Astrocyte of the spinal cord (primary cell): ENCODE results near the gene TEKT5.
"Not testable (repeated sequence)": the region's sequence is repeated elsewhere in the genome, so short reads cannot be mapped to it uniquely, and the experiment has no call there.

Experiments
- DNase-seq: peaks from one replicate; pipeline ENCODE4 v3.0.0; 2011; ENCODE audit warnings: low read depth, low spot score
- H3K4me3 ChIP-seq: 2 replicates; pipeline ENCODE4 v1.5.1; 2011; ENCODE audit warnings: low read depth, mild to moderate bottlenecking, low read length, moderate library complexity
- CTCF ChIP-seq: IDR thresholded peaks from 2 replicates; pipeline ENCODE4 v1.5.1; 2012; ENCODE audit warnings: low read depth, mild to moderate bottlenecking, low read length, inconsistent platforms
- in situ Hi-C: cut with HindIII; loops from 2 replicates; pipeline ENCODE4 v1.10.0; 2017; ENCODE audit warnings: low sequenced_read_pairs

TEKT5 gene

GRCh38 chr16:10629592-10629963 lies 65.2 kb downstream of the TEKT5 start:
- H3K4me3 ChIP-seq, result no peak overlapping the region
- no peak for DNase-seq
- in situ Hi-C loops, result no loop called here
- no peak for TF ChIP-seq CTCF

GRCh38 chr16:10625595-10626357 lies 69.0 kb downstream of the TEKT5 start:
- in situ Hi-C loops, result no loop called here
- H3K4me3 ChIP-seq, result no peak overlapping the region
- no peak for TF ChIP-seq CTCF
- no peak for DNase-seq

DNA sequence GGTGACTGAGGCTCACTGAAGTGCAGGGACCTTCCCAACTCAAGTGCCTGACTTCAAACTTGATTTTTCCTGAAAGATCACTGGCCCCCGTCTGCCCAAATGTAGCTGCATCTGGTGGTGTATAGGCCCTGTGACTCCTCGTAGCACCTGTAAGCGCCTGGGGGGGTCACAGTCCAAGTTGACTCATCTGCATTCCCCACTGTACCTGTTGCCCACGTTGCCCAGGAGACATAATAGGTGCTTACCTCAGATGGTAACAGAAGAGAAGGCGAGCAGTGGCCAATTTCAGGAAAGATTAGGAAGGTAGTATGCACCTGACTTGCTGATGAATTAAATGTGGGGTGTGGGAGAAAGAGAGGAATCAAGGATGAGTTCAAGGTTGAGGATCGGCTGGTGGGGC lies 70.2 kb downstream of the TEKT5 start:
- no peak for DNase-seq
- TF ChIP-seq CTCF, result no peak
- in situ Hi-C loops, result no loop called here
- H3K4me3 ChIP-seq, result no peak overlapping the region

DNA sequence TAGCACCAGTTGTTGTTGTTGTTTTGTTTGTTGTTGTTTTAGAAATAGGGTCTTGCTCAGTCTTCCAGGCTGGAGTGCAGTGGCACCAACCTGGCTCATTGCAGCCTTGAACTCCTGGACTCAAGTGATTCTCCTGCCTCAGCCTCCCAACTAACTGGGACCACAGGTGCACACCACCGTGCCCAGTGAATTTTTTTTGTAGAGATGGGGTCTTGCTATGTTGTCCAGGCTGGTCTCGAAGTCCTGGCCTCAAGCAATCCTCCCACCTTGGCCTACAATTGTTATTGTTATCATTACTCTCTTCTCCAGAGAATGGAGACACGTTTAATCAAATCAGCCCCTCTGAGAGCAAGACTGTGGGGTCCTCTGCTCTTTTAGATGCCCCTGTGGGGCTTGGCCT lies 71.7 kb downstream of the TEKT5 start:
- DNase-seq, result no peak
- TF ChIP-seq CTCF, result no peak
- no peak overlapping the region for H3K4me3 ChIP-seq
- in situ Hi-C loops, result no loop called here

GRCh38 chr16:10622036-10622921 lies 72.5 kb downstream of the TEKT5 start:
- no peak for DNase-seq
- in situ Hi-C loops, result no loop called here
- no peak overlapping the region for H3K4me3 ChIP-seq
- no peak for TF ChIP-seq CTCF

DNA sequence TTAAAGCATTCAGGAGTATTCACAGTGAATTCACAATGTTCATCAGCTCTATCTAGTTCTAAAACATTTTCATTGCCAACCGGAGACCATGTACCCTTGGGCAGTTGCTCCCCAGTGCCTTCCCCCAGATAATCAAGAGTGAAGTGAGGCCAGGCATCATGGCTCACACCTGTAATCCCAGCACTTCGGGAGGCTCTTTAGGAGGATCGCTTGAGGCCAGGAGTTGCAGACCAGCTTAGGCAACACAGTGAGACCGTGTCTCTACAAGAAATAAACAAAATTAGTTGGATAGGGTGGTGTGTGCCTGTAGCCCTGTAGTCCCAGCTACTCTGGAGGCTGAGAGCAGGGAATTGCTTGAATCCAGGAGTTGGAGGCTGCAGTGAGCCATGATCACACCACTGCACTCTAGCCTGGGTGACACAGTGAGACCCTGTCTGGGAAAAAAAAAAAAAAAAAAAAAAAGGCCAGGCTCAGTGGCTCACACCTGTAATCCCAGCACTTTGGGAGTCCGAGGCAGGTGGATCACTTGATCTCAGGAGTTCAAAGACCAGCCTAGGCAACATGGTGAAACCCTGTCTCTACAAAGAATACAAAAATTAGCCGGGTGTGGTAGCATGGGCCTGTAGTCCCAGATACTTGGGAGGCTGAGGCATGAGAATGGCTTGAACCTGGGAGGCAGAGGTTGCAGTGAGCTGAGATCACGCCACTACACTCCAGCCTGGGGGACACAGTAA lies 73.3 kb downstream of the TEKT5 start:
- in situ Hi-C loops, H3K4me3 ChIP-seq, DNase-seq: not testable (repeated sequence)
